Gastrocnemius medialis (tissue), 4 donors: ENCODE results near the gene RMI2. TPM values are rescaled to one million over a fixed set of nuclear protein-coding genes. Genes with fewer than 3 reads are reported as not detected.

ENCODE experiments used
- ATAC-seq, 2 donors: fragments of 150-250 bp; one replicate each; pipeline ENCODE4 v1.9.1; 2016
- DNase-seq, 2 donors: peaks; one replicate each; pipeline ENCODE4 v3.0.0-alpha.2; 2019
- H3K27ac ChIP-seq, 4 donors: fragments of 200-600 bp; sonication (generic); 1 replicate in 1 of 4; 2 replicates in 3 of 4; pipeline ENCODE4 v1.5.1; 2016 to 2018; ENCODE audit warnings: mild to moderate bottlenecking in 2 of 4, moderate library complexity in 1 of 4
- H3K27me3 ChIP-seq, 3 donors: fragments of 200-600 bp; sonication (generic) in 2 of 3; 1 replicate in 1 of 3; 2 replicates in 2 of 3; pipeline versions ENCODE4 v1.5.1 to v1.6.0; 2016 to 2019; ENCODE audit warnings: mild to moderate bottlenecking in 1 of 3, moderate library complexity in 1 of 3
- H3K36me3 ChIP-seq, 2 donors: fragments of 200-600 bp; sonication (generic) in 1 of 2; one replicate each; pipeline ENCODE4 v1.5.1; 2017 to 2018
- H3K4me1 ChIP-seq, 2 donors: fragments of 200-600 bp; sonication (generic) in 1 of 2; one replicate each; pipeline ENCODE4 v1.5.1; 2016 to 2017; ENCODE audit warnings: mild to moderate bottlenecking in 2 of 2
- H3K4me3 ChIP-seq, 4 donors: fragments of 200-600 bp; sonication (generic) in 3 of 4; 1 replicate in 1 of 4; 2 replicates in 3 of 4; pipeline ENCODE4 v1.5.1; 2016 to 2019; ENCODE audit warnings: mild to moderate bottlenecking in 2 of 4
- H3K9me3 ChIP-seq, 3 donors: fragments of 200-600 bp; sonication (generic) in 2 of 3; 1 replicate in 1 of 3; 2 replicates in 2 of 3; pipeline ENCODE4 v1.5.1; 2016 to 2019
- POLR2A ChIP-seq, 2 donors: fragments of 450-650 bp; IDR thresholded peaks; one replicate each; pipeline ENCODE4 v1.6.1; 2017; ENCODE audit warnings: antibody characterized with exemption in 2 of 2, mild to moderate bottlenecking in 2 of 2, moderate library complexity in 2 of 2
- in situ Hi-C, 4 donors: fragments of 200-750 bp; cut with MboI; loops; one replicate each; pipeline versions ENCODE4 v1.15.0 to v1.8.0; 2017; ENCODE audit warnings: low sequenced_read_pairs in 4 of 4
- intact Hi-C: fragments of 100-400 bp; cut with DNase I; formaldehyde crosslinking; loops from one replicate; pipeline ENCODE4 v1.15.1; 2023; ENCODE audit warnings: low total_unique reads
- total RNA-seq, 4 donors: library from RNA; depleted of rRNA; stranded (reverse); fragments of >200 nt; gene quantifications; one replicate each; pipeline versions ENCODE4 v1.1.0 to v1.2.3, GENCODE V29; 2016
- TF ChIP-seq, protein P1 (sequence below), 5 experiments: fragments of 450-650 bp in 3 of 5; fragments of 200-600 bp in 2 of 5; sonication (generic) in 2 of 5; IDR thresholded peaks in 4 of 5; conservative IDR thresholded peaks in 1 of 5; 1 replicate in 4 of 5; 2 replicates in 1 of 5; pipeline ENCODE4 v1.5.1; 2016 to 2019; ENCODE audit warnings: antibody characterized with exemption in 5 of 5, mild to moderate bottlenecking in 3 of 5, moderate library complexity in 3 of 5

Gene RMI2
- under 1 TPM in 2 of 4 donors, not detected in 2; 0.44 to 0.49 TPM for total RNA-seq

DNA sequence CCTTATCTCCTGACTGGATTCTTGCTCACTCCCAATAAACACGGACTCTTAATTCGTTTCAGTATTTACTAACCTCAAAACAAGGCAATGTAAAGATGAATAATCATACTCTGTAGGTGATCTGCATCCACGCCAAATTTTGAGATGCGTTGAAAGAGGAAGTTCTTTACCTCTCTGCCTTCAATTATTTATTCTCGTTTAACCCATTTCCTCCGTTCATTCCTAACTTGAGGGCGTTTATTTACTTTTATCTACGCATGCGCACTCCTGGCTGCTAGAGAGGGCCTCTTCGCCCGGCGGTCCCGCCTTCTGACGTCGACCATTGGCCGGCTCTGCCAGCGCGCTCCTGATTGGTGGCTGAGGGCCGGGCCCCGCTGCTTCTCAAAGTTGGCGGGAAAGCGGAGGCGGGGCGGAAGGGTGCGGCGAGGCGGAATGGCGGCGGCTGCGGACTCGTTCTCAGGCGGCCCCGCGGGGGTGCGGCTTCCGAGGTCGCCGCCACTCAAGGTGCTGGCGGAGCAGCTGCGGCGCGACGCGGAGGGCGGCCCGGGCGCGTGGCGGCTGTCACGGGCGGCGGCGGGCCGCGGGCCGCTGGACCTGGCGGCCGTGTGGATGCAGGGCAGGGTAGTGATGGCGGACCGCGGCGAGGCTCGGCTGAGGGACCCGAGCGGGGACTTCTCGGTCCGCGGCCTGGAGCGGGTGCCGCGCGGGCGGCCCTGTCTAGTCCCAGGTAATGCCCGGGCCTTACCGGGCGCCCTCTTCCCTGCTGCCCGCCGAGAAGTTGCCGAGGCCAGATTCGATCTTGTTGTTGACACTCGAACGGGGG lies at the start of gene RMI2:
Gene RMI2 (plus strand): TSS at position 420 of the 823 bp plus-strand sequence. CDS start 13 bp downstream, at position 433.
- H3K9me3 ChIP-seq, result no peaks in the 10 kb centered on the region
- H3K4me1 ChIP-seq, result peaks cover 0 to 5% of the 10 kb centered on the region in 2 donors
- in situ Hi-C loops (no loop called here), intact Hi-C loops (loop anchor here (2.0 to 5.0 kb wide), 2 partner anchors 88 to 403 kb away; partner anchors contain the start of genes CLEC16A, DEXI and SOCS1)
- H3K27ac ChIP-seq, result peak within 1 kb of the TSS in 2 of 4 donors; percentile 36 to 37
- no peaks in the 10 kb centered on the region for H3K27me3 ChIP-seq
- no peaks in the 10 kb centered on the region for H3K36me3 ChIP-seq
- H3K4me3 ChIP-seq, result peak within 1 kb of the TSS; percentile 48 to 64 (median 56)
- peak; percentile 94 to 95 for DNase-seq
- TF ChIP-seq, protein P1, sequence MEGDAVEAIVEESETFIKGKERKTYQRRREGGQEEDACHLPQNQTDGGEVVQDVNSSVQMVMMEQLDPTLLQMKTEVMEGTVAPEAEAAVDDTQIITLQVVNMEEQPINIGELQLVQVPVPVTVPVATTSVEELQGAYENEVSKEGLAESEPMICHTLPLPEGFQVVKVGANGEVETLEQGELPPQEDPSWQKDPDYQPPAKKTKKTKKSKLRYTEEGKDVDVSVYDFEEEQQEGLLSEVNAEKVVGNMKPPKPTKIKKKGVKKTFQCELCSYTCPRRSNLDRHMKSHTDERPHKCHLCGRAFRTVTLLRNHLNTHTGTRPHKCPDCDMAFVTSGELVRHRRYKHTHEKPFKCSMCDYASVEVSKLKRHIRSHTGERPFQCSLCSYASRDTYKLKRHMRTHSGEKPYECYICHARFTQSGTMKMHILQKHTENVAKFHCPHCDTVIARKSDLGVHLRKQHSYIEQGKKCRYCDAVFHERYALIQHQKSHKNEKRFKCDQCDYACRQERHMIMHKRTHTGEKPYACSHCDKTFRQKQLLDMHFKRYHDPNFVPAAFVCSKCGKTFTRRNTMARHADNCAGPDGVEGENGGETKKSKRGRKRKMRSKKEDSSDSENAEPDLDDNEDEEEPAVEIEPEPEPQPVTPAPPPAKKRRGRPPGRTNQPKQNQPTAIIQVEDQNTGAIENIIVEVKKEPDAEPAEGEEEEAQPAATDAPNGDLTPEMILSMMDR (IDR thresholded peaks at IDR 0.05 in 4 of 5, conservative IDR thresholded peaks at IDR 0.05 in 1 of 5), result no peak
- no peak for TF ChIP-seq POLR2A (IDR thresholded peaks at IDR 0.05)
- ATAC-seq, result peak; percentile 96 to 98

DNA sequence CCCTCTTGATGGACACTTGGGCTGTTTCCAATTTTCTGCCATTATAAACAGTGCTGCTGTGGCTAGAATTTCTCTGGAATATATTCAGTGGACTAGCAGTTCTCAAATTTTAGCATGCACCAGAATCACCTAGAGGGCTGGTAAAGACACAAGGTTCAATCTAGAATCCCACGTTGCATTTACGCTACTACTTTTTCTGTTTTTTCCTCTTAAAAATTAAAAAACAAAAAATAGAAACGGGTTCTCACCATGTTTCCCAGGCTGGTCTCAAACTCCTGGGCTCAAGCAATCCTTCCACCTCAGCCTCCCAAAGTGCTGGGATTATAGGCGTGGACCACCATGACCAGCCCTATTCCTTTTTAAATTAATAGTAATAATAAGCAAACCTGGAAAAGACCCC lies 49.6 kb upstream of the RMI2 start:
- peaks cover 9 to 14% of the 10 kb centered on the region in 2 donors for H3K4me1 ChIP-seq
- in situ Hi-C loops, result no loop called here
- no peaks in the 10 kb centered on the region for H3K36me3 ChIP-seq
- H3K27ac ChIP-seq, result no peak overlapping the region
- H3K4me3 ChIP-seq, result no peak overlapping the region
- ATAC-seq (no peak), DNase-seq (no peak)
- no peaks in the 10 kb centered on the region for H3K9me3 ChIP-seq
- TF ChIP-seq, protein P1 (IDR thresholded peaks at IDR 0.05 in 4 of 5, conservative IDR thresholded peaks at IDR 0.05 in 1 of 5), result no peak
- TF ChIP-seq POLR2A (IDR thresholded peaks at IDR 0.05), result no peak
- no peaks in the 10 kb centered on the region for H3K27me3 ChIP-seq
- intact Hi-C loops, result no loop called here

DNA sequence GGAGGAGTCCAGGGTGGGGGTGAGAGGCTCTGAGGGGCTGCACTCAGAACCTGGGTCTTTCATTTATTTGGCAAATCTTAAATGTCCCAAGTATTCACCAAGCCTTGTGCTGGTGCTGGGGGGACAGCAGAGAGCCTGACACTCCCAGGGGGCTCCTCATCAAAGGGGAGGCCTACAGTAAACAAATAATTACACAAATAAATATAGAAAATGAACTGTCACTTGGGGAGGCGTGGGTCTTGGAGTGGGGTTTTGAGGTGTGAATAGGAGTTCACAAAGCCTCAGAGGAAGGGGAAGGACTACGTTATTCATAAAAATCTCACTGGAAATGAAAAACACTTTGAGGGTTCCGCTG lies 48.9 kb upstream of the RMI2 start:
- Histone ChIP-seq H3K4me1 (peaks cover 9 to 14% of the 10 kb centered on the region in 2 donors), H3K9me3 (no peaks in the 10 kb centered on the region), H3K27me3 (no peaks in the 10 kb centered on the region), H3K36me3 (no peaks in the 10 kb centered on the region), H3K4me3 (no peak overlapping the region), H3K27ac (no peak overlapping the region)
- intact Hi-C loops, result no loop called here
- ATAC-seq, result no peak
- DNase-seq, result no peak
- in situ Hi-C loops, result no loop called here
- TF ChIP-seq, protein P1 (IDR thresholded peaks at IDR 0.05 in 4 of 5, conservative IDR thresholded peaks at IDR 0.05 in 1 of 5), result no peak
- TF ChIP-seq POLR2A (IDR thresholded peaks at IDR 0.05), result no peak

DNA sequence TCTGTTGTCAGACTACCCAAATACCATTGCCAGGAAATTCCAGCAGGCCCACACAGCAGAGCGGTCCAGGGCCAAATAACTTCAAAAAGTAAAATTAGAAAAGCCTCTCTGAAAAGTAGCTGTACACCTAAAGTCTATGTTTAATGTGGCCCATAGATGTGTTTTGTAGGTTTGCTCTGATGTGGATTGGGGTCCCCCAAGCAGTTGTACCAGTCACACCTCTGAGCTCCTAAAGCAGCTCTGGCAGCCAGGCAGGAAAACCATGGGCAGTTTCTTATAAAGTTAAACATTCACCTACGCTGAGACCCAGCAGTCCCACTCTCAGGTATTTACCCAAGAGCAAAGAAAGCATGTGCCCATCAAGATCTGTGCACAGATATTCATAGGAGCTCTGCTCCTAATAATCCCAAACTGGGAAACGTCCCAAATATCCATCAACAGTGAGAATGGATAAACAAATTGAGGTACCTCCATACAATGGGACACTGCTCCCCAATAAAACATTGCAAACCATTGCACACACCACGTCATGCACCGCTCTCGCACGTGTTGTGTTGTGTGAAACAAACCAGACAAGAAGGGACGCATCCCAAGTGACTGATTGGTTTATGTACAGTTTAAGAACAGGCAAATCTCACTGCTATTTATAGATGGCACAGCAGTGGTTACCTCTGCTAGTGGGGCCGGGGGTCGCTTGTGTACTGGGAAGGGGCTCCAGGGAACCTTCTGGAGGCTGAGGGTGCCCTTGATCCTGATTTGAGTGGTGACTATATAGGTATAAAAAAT lies 48.4 kb upstream of the RMI2 start:
- DNase-seq (no peak), ATAC-seq (no peak)
- intact Hi-C loops, result no loop called here
- Histone ChIP-seq H3K4me3 (peak overlapping the region in 2 of 4 donors; percentile 13 to 17), H3K27ac (no peak overlapping the region), H3K36me3 (no peaks in the 10 kb centered on the region), H3K9me3 (no peaks in the 10 kb centered on the region), H3K4me1 (peaks cover 9 to 14% of the 10 kb centered on the region in 2 donors), H3K27me3 (no peaks in the 10 kb centered on the region)
- in situ Hi-C loops, result no loop called here
- TF ChIP-seq, protein P1 (IDR thresholded peaks at IDR 0.05 in 4 of 5, conservative IDR thresholded peaks at IDR 0.05 in 1 of 5), result no peak
- no peak for TF ChIP-seq POLR2A (IDR thresholded peaks at IDR 0.05)
